DMS114 treated with DMSO at 0.1 percent for 48 hours (cell line): ENCODE results near the gene ARHGAP12.
"Not testable (repeated sequence)": the region's sequence is repeated elsewhere in the genome, so short reads cannot be mapped to it uniquely, and the experiment has no call there.

Experiments
- DNase-seq: peaks from one replicate; lab custom pipeline; 2025; ENCODE audit not compliant: unreplicated experiment; lab: John Stamatoyannopoulos, UW

ARHGAP12 gene, protein sequence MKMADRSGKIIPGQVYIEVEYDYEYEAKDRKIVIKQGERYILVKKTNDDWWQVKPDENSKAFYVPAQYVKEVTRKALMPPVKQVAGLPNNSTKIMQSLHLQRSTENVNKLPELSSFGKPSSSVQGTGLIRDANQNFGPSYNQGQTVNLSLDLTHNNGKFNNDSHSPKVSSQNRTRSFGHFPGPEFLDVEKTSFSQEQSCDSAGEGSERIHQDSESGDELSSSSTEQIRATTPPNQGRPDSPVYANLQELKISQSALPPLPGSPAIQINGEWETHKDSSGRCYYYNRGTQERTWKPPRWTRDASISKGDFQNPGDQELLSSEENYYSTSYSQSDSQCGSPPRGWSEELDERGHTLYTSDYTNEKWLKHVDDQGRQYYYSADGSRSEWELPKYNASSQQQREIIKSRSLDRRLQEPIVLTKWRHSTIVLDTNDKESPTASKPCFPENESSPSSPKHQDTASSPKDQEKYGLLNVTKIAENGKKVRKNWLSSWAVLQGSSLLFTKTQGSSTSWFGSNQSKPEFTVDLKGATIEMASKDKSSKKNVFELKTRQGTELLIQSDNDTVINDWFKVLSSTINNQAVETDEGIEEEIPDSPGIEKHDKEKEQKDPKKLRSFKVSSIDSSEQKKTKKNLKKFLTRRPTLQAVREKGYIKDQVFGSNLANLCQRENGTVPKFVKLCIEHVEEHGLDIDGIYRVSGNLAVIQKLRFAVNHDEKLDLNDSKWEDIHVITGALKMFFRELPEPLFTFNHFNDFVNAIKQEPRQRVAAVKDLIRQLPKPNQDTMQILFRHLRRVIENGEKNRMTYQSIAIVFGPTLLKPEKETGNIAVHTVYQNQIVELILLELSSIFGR

DNA sequence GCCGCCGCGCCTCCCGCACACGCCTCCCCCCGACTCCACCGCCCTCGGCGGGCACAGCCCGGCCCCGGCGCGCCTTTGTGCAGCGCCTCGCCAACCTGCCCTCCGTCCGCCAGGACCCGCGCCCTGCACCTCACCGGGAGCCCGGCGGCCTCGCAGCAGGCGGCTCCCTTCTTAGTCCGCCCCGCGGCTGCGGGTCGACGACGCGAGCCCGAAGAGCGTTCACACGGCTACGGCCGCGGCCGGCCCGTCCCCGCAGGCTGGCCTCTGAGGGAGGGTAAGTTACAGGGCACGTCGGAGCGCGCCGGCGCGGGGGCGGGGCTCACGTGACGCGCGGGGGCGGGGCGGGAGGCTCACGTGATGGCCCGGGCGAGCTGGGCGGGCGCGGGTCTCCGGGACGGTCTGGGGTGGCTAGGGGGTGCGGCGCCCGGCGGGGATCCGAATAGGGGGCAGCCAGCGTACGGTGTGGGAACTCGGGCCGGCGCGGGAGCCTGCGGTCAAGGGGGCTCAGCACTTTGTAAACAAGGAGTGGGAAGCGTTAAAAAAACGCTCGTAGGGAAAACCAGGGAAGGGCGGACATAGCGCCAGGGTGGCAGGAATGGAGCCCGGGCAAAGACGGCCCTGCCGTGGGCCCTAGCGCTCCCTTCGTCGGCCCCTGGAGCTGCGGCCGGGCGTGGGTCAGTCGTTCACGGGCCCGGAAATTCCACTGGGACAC lies at the start of gene ARHGAP12:
Gene ARHGAP12 (minus strand): TSS at position 283 of the 712 bp plus-strand sequence. CDS start 19,976 bp downstream, outside the sequence.
- peak; percentile 62 for DNase-seq

DNA sequence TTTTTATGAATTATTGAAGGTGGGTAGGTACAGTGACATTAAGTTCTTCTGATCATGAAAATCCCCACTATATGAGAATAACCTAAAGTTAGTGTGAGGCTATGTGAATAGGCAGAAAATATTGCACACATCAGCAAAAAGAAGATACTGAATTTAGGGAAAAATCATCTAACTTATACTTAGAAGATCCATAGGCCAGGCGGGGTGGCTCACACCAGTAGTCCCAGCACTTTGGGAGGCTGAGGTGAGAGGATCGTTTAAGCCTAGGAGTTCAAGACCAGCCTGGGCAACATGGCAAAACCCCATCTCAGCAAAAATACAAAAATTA lies 49.5 kb upstream of the ARHGAP12 start:
- DNase-seq, result no peak

DNA sequence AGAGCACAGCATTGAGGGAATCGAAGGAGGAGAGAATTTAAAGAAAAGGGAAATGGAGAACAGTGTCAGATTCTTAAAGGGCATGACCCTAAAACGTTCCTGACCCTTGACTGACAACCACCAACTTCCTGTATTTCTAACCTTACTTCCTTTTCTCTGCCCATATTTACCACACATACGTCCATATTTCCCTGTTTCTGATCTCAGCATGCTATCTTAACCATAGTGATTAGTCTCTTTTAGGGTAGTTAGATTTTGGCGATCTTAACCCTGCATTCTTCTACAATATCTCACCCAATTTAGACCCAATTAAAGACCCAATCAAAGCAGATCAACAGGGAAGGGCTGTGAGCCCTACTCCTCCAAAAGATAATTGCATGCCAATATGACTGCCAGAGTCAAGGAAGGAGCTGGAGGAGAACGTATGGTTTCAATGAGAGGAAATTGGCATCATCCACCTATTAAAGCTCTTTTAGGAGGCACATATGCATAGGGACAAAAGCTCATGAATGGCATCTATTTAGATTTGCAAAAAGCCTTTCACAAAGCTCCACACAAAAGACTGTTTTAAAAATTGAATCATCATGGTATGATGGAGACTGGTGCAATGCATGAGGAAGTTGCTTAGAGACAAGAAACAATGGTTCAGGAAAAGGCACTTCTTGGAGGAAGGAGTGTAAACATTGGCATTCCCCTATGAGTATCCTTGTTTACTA lies 49.0 kb upstream of the ARHGAP12 start:
- no peak for DNase-seq

DNA sequence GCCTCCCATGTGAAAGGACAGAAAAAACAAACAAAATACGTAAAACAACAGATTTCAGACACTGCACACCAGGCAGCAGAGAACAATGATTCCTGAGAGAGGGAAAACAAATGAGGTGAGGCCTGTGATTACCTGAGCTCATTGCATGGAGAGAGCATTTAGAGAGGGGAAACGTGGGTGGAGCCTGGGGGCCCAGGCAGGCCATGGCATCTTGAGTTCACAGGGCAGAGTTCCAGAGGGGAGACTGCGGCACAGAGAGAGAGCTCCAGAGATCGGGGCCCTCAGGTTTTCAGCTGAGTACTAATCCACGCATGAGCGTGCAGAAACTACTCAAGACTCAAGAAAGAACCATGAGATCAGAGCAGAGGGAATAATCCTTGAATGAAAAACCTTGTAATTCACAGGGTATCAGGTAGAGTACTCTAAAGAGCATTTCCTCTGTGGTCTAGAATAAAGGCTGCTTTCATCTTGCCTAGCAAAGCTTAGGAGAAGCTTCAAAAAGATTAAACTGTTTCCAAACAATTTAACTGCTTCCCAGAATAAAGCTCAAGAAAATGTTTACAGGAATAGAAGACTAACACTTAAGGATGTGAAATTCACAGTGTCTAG lies 46.6 kb upstream of the ARHGAP12 start:
- DNase-seq, result no peak

DNA sequence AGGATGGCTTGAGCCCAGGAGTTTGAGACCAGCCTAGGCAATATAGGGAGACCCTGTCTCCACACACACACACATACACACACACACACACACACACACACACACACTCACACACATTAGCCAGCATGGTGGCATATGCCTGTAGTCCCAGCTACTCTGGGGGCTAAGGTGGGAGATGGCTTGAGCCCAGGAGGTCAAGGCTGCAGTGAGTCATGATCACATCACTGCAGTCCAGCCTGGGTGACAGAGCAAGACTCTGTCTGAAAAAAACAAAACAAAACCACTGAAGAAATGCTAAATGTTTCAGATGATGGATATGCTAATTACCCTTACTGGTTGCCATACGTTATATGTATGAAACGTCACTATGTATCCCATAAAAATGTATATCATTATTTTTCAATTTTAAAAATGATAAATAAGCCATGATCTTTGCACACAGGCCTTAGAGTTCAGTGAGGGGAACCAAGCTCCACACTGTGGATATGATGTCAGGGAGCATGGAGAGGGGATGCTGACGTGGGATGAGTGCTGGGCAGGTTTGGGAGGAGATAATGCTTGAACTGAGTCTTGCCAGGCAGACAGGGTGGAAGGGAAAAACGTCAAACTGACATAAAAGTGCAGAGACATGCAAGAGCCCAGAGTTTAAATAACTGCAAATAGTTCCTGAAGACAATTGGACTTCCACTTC lies 45.9 kb upstream of the ARHGAP12 start:
- DNase-seq, result no peak

DNA sequence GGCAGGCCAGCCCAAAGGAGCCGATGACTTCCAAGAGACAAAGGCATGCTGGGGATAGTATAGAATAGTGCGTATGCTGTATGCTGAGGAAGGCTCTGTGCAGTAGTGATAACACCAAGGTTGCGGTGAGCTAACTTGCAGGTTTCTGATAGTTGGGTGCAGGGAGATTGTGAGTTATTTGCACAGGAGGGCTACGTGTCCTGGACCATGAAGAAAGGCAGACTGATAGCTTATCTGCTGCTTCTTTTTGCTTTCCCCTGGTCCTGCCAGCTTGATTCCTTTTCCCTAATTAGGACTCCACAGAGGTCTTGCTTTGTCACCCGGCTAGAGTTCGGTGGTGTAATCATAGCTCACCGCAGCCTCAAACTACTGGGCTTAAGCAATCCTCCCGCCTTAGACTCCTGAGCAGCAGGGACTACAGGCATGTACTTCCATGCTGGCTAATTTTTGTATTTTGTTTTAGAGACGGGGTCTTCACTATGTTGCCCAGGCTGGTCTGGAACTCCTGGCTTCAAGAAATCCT lies 43.9 kb upstream of the ARHGAP12 start:
- DNase-seq, result no peak

DNA sequence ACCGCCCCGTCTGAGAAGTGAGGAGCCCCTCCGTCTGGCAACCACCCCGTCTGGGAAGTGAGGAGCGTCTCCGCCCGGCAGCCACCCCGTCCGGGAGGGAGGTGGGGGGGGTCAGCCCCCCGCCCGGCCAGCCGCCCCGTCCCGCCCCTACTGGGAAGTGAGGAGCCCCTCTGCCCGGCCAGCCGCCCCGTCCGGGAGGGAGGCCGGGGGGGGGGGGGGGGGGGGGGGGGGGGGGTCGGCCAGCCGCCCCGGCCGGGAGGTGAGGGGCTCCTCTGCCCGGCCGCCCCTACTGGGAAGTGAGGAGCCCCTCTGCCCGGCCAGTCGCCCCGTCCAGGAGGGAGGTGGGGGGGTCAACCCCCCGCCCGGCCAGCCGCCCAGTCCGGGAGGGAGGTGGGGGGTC lies 41.2 kb upstream of the ARHGAP12 start:
- DNase-seq, result not testable (repeated sequence)

DNA sequence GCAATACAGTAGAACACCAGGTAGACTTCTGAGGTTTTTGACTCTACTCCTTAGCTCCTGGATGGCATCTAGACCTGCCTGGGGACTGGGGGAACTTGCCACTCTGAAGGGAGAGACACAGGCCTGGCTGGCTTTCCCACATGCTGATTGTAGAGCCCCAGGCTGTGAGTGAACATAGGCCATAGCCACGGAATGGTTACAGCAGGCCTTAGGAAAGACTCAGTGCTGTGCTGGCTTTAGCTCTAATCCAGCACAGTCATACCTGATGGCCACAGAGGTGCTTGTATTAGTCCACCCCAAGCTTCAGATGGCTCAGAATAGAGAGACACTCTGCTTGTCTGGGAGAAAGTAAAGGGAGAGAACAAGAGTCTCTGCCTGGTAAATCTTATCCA lies 35.0 kb upstream of the ARHGAP12 start:
- no peak for DNase-seq

DNA sequence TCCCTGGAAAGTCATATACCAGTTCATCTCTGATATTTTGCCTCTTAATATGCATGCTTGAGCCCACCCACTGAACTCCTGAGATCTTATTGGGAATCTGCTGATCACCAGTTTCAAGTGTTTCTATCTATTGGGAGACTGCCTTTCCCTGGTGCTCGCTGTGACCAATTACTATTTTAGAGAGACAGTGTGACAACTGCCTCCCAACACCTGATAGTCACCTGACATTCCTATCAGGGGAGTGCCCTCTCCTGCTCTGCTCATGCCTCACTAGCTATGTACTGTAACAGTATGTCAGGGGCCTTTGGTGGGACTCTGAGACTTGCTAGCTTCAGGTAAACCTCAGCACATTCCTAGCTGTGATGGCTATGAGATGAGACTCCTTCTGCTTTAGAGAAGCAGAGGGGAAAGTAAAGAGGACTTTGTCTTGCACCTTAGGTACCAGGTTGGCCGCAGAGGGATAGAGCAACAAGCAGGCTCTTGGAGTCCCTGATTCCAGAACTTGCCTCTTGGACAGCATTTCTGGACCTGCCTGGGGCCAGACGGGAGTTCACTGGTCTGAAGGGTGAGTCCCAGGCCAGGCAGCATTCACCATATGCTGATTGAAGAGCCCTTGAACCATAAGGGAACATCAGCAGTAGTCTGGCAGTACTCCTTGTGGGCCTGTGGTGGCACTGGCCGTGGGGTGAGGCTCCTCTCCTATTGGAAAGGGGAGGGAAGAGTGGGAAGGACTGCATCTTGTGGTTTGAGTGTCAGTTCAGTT lies 34.4 kb upstream of the ARHGAP12 start:
- no peak for DNase-seq

DNA sequence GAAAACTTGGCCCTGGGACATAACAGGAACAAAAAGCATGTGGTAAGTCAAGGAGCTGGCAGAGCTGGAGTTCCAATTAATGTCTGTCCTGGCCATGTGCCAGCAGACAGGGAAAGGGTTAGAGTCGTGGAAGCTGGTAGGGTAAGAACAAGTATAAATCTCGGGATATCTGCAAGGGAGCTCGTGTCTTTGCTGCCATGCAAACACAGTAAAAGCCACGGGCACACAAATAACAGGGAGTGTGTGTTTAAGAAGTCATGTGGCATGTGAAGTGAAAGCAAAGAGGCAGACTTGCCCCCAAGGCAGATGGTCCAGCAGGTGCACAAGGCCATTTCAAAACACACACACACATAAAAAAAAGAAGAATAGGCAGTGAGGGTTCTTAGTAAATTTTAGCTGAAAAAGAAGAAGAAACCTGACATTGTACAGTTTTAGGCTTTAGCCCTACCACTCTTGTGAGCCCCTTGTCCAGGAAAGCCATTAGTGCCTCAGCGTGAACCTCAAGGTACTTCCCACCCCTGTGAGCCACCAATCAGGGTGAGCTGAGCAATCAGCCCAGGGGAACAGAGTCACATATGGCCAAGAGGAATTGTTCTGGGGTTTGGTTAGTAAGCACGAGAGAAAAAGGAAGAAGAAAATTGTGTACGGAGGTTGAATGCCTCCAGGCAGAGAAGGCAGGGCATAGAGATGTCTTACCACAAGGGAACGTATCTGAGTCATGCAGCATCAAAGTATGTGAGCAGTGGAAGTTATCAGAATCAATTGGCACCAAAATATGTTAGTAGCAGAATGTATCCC lies 32.8 kb upstream of the ARHGAP12 start:
- no peak for DNase-seq

DNA sequence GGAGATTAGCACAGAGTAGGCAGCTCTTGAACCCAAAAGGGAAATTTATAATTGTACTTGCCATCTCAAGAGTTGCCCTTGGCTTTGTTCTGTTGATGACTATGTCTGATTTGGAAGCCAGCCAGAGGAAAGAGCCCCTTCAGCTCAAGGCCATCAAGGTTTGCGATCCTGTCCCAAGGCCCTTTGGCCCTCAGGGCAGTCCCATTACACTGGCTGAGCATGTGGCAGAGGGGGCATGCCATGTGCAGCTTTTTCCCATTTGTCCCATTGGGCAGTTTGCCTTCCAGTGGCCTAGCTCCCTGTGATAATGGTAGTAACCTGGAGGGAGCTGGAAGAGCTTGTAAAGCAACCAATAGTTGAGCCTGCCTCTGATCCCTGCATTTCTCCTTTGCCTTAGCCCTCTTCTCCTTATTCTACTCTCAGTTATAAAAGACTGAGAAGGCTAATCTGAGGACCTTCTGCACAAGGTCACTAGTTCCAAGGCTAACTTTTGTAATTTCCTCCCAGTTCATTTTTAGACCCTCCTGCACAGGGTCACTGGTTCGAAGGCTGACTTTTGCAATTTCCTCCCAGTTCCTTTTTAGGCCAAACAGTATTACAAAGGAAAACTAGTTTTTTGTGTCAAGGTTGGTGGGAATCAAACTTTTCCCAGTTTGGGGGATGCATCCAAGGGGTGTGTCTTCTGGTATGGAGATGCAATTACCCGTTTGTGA lies 31.0 kb upstream of the ARHGAP12 start:
- DNase-seq, result no peak

DNA sequence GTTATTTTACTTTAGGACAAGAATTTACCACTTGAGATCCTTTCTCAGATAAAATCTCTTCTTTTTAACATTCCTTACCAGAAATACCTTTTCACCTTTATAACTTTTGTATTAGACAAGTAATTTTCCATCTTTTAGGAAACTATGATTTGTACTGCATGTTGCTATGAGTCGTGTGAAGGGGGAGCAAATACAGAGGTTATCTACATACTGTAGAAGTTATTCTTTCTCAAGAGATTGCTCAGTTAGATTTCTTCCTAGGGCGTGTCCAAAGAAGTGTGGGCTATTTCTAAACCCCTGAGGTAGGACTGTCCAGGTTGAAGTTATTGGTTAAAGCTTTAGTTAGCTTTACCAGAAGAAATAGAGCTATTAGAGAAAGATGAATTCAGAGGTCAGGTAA lies 30.2 kb upstream of the ARHGAP12 start:
- DNase-seq, result no peak

DNA sequence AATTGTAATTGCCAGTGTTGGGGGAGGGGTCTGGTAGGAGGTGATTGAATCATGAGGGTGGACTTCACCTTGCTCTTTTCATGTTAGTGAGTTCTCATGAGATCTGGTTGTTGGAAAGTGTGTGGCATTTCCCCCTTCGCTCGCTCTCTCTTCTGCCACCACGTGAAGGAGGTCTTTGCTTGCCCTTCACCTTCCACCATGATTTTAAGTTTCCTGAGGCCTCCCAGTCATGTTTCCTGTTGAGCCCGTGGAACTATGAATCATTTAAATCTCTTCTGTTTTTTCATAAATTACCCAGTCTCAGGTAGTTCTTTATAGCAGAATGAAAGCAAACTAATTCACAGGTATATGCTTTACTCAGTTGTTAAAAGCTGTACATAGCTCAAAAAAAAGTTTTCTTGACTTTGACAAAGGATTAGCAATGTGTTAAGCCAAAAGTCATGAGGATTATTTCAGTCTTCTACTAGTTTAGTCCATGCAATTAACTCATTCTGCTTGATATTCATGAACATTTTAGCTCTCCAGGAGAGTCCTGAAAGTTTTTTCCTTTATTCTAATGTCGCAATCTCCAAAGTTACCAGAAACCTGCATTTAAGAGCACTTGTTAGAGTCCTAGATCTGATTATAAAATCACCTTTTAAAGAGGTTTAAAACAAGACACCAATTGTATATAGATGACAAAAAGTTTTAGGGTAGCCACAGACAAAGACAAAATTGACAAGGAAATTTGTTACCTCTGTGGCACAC lies 27.7 kb upstream of the ARHGAP12 start:
- DNase-seq, result no peak

DNA sequence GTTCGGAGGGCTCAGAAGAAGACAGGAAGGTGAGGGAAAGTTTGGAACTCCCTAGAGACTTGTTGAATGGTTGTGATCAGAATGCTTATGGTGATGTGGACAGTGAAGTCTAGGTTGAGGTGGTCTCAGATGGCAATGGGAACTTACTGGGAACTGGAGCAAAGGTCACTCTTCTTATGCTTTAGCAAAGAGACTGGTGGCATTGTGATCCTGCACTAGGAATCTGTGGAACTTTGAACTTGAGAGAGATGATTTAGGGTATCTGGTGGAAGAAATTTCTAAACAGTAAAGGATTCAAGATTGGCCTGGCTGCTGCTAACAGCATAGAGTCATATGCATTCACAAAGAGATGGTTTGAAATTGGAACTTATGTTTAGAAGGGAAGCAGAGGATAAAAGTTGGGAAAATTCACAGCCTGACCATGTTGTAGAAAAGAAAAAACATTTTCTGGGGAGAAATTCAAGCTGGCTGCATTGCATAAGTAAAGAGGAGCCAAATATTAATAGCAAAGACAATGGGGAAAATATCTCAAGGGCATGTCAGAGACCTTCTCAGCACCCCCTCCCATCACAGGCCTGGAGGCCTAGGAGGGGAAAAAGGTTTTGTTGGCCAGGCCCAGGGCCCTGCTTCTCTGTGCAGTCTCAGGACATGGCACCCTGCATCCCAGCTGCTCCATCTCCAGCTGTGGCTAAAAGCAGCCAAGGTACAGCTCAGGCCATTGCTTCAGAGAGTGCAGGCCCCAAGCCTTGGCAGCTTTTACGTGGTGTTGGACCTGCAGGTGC lies 26.0 kb upstream of the ARHGAP12 start:
- DNase-seq, result no peak

DNA sequence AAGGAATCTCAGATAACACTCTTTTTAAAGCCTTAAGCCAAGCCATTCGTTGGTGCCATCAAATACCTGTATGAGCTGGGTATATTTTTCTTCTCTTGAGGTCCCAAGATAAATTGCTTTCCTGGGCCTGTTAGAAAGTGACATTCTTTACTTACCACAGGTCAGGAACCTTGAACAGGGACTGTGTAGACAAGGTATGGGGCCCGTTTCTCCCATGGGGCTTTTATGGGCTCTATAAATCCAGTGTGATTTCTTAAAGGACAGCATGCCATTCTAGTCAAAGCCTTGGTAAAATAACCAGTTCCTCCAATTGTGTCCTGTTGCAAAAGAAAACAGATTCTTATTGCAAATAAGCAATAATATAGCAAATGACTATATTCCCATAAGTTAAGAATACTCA lies 24.8 kb upstream of the ARHGAP12 start:
- DNase-seq, result no peak

DNA sequence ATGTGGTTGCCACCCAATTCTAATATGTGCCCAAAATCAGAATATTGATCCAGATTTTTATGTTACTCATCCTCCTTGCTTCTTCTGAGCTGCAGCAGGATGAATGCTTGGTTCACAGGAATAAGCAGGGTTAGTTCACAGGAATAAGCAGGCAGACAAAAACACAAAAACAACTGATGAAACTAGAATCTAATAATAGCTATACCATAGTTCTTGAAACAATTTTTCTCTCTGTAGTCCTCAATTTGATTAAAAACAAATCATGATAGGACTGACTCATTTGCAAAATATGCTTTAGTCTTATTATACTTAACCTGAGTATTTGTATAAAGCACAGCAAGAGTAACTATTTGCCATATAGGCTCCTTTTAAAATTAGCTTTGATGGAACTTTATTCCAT lies 24.4 kb upstream of the ARHGAP12 start:
- no peak for DNase-seq
